ENCODE data around the gene DLL4.
A peak's percentile ranks its signal among the peaks of the same experiment; 100 is the strongest.

The DLL4 gene

GRCh38 chr15:40928821-40929659 is at the start of gene DLL4:
Gene DLL4 (plus strand): TSS chr15:40929340. CDS start chr15:40929669, 329 bp downstream.
- no peak for DNase-seq (ENCODE audit: low spot score)

- no peak for DNase-seq (ENCODE audit: low spot score)
Measured at GRCh38 chr15:40879609-40880008, 49.5 kb upstream of the DLL4 start.

- no peak for DNase-seq (ENCODE audit: low spot score)
Measured at GRCh38 chr15:40881351-40881750, 47.8 kb upstream of the DLL4 start.

- no peak for DNase-seq (ENCODE audit: low spot score)
Measured at GRCh38 chr15:40886586-40886985, 42.6 kb upstream of the DLL4 start.

GRCh38 chr15:40889112-40889511 is 40.0 kb upstream of the DLL4 start:
- no peak for DNase-seq (ENCODE audit: low spot score)

GRCh38 chr15:40891138-40891537 is 38.0 kb upstream of the DLL4 start:
- DNase-seq (ENCODE audit: low spot score) = no peak

- peak; percentile 61 for DNase-seq (ENCODE audit: low spot score)
Measured at GRCh38 chr15:40891810-40892446, 37.2 kb upstream of the DLL4 start.

GRCh38 chr15:40892447-40893012 is 36.6 kb upstream of the DLL4 start:
- no peak for DNase-seq (ENCODE audit: low spot score)

- no peak for DNase-seq (ENCODE audit: low spot score)
Measured at GRCh38 chr15:40893019-40893670, 36.0 kb upstream of the DLL4 start.

GRCh38 chr15:40893733-40894680 is 35.1 kb upstream of the DLL4 start, which contains the start of gene VPS18:
Gene VPS18 (plus strand): TSS chr15:40894450. CDS start chr15:40894769, 319 bp downstream.
- DNase-seq (ENCODE audit: low spot score) = peak; percentile 97

GRCh38 chr15:40894681-40895448 is 34.3 kb upstream of the DLL4 start:
- DNase-seq (ENCODE audit: low spot score) = peak; percentile 82

GRCh38 chr15:40899536-40900207 is 29.5 kb upstream of the DLL4 start:
- DNase-seq (ENCODE audit: low spot score) = no peak

- no peak for DNase-seq (ENCODE audit: low spot score)
Measured at GRCh38 chr15:40900256-40901052, 28.7 kb upstream of the DLL4 start.

- DNase-seq (ENCODE audit: low spot score) = no peak
Measured at GRCh38 chr15:40901053-40901443, 28.1 kb upstream of the DLL4 start.

GRCh38 chr15:40902605-40903561 is 26.3 kb upstream of the DLL4 start:
- no peak for DNase-seq (ENCODE audit: low spot score)

- DNase-seq (ENCODE audit: low spot score) = no peak
Measured at GRCh38 chr15:40904552-40905201, 24.5 kb upstream of the DLL4 start.
